ENCODE results near the gene SYCE1L. TPM values are rescaled to one million over a fixed set of nuclear protein-coding genes. Genes with fewer than 3 reads are reported as not detected.
"Not testable (repeated sequence)": the region's sequence is repeated elsewhere in the genome, so short reads cannot be mapped to it uniquely, and the experiment has no call there.

The SYCE1L gene
- polyA plus RNA-seq, 3 donors, result 2.3 to 4.1 (median 2.9) TPM

GRCh38 chr16:77242471-77242870, 43.3 kb downstream of the SYCE1L start:
- DNase-seq (ENCODE audit: low read depth in 3 of 3, low spot score in 2 of 3), result not testable (repeated sequence)

- no peak for DNase-seq (ENCODE audit: low read depth in 3 of 3, low spot score in 2 of 3)
Measured at GRCh38 chr16:77246150-77246549, 46.9 kb downstream of the SYCE1L start.

GRCh38 chr16:77250400-77250799, 51.2 kb downstream of the SYCE1L start:
- DNase-seq (ENCODE audit: low read depth in 3 of 3, low spot score in 2 of 3), result no peak

Other genes starting within 250 kb of the SYCE1L start
- 10 to 100 TPM; 23.0 to 23.9 (median 23.9) TPM for gene MON1B, start 8.2 kb upstream of the SYCE1L start, polyA plus RNA-seq (ENCODE audit: insufficient read length in 3 of 3)
- gene ADAMTS18, start 235.6 kb downstream of the SYCE1L start, polyA plus RNA-seq (ENCODE audit: insufficient read length in 3 of 3), result 1 to 10 TPM; 4.0 to 5.4 (median 5.0) TPM